Measurements from ENCODE around the gene ARHGEF28. TPM values are rescaled to one million over a fixed set of nuclear protein-coding genes. Genes with fewer than 3 reads are reported as not detected.
A peak's percentile ranks its signal among the peaks of the same experiment; 100 is the strongest.

ARHGEF28 gene, protein sequence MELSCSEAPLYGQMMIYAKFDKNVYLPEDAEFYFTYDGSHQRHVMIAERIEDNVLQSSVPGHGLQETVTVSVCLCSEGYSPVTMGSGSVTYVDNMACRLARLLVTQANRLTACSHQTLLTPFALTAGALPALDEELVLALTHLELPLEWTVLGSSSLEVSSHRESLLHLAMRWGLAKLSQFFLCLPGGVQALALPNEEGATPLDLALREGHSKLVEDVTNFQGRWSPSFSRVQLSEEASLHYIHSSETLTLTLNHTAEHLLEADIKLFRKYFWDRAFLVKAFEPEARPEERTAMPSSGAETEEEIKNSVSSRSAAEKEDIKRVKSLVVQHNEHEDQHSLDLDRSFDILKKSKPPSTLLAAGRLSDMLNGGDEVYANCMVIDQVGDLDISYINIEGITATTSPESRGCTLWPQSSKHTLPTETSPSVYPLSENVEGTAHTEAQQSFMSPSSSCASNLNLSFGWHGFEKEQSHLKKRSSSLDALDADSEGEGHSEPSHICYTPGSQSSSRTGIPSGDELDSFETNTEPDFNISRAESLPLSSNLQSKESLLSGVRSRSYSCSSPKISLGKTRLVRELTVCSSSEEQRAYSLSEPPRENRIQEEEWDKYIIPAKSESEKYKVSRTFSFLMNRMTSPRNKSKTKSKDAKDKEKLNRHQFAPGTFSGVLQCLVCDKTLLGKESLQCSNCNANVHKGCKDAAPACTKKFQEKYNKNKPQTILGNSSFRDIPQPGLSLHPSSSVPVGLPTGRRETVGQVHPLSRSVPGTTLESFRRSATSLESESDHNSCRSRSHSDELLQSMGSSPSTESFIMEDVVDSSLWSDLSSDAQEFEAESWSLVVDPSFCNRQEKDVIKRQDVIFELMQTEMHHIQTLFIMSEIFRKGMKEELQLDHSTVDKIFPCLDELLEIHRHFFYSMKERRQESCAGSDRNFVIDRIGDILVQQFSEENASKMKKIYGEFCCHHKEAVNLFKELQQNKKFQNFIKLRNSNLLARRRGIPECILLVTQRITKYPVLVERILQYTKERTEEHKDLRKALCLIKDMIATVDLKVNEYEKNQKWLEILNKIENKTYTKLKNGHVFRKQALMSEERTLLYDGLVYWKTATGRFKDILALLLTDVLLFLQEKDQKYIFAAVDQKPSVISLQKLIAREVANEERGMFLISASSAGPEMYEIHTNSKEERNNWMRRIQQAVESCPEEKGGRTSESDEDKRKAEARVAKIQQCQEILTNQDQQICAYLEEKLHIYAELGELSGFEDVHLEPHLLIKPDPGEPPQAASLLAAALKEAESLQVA (N-terminal part only)
- total RNA-seq (1 to 10 TPM; 1.1 to 3.4 (median 1.5) TPM), polyA plus RNA-seq (1 to 10 TPM in 1 of 2 donors, under 1 TPM in 1; 0.62 to 2.8 TPM)
- long read RNA-seq, donor 1, full-length matches to known transcripts = 1 of 2 reads
- long read RNA-seq, donor 1, partial matches to known transcripts = 0 of 2 reads
- long read RNA-seq, donor 1, other reads (novel, unspliced or antisense) = 1 of 2 reads
- long read RNA-seq, donor 2, partial matches to known transcripts = 0 of 1 reads
- long read RNA-seq, donor 2, other reads (novel, unspliced or antisense) = 1 of 1 reads
- long read RNA-seq, donor 3 = 0 reads

- TF ChIP-seq, protein P1, sequence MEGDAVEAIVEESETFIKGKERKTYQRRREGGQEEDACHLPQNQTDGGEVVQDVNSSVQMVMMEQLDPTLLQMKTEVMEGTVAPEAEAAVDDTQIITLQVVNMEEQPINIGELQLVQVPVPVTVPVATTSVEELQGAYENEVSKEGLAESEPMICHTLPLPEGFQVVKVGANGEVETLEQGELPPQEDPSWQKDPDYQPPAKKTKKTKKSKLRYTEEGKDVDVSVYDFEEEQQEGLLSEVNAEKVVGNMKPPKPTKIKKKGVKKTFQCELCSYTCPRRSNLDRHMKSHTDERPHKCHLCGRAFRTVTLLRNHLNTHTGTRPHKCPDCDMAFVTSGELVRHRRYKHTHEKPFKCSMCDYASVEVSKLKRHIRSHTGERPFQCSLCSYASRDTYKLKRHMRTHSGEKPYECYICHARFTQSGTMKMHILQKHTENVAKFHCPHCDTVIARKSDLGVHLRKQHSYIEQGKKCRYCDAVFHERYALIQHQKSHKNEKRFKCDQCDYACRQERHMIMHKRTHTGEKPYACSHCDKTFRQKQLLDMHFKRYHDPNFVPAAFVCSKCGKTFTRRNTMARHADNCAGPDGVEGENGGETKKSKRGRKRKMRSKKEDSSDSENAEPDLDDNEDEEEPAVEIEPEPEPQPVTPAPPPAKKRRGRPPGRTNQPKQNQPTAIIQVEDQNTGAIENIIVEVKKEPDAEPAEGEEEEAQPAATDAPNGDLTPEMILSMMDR (IDR thresholded peaks at IDR 0.05) = no peak
- peak within 1 kb of the TSS in 6 of 10 donors; percentile 38 to 77 (median 59) for H3K27ac ChIP-seq
- peaks cover 0 to 40% (median 8%) of the 10 kb centered on the region in 7 donors for H3K27me3 ChIP-seq
- peak; percentile 76 to 93 (median 87) for ATAC-seq
- H3K4me3 ChIP-seq = peak within 1 kb of the TSS; percentile 0 to 75 (median 68)
- no peaks in the 10 kb centered on the region for H3K9me3 ChIP-seq
- peak; percentile 36 to 50 for DNase-seq
- no peaks in the 10 kb centered on the region for H3K36me3 ChIP-seq
- 1% methylated on average over 76 to 92 of the region's 92 CpGs for WGBS, 2 donors
- intact Hi-C loops (cut with DNase I) = no loop called here
- H3K4me1 ChIP-seq = peaks cover 0 to 23% (median 14%) of the 10 kb centered on the region in 9 donors
Measured at GRCh38 chr5:73625944-73626811, at the start of gene ARHGEF28. ARHGEF28 (plus strand) TSS chr5:73626196; CDS start chr5:73684852, 58,656 bp downstream.

- no peaks in the 10 kb centered on the region for H3K27me3 ChIP-seq
- intact Hi-C loops (cut with DNase I) = no loop called here
- DNase-seq = no peak
- H3K4me1 ChIP-seq = no peaks in the 10 kb centered on the region
- H3K9me3 ChIP-seq = no peaks in the 10 kb centered on the region
- H3K36me3 ChIP-seq = peaks cover 0 to 59% (median 28%) of the 10 kb centered on the region in 9 donors
- no peak overlapping the region for H3K27ac ChIP-seq
- 77 to 84% methylated on average over 3 of the region's 3 CpGs for WGBS, 2 donors
- no peak overlapping the region for H3K4me3 ChIP-seq
- ATAC-seq = no peak
- TF ChIP-seq, protein P1 (IDR thresholded peaks at IDR 0.05) = no peak
Measured at GRCh38 chr5:73582285-73583145, 43.5 kb upstream of the ARHGEF28 start.

GRCh38 chr5:73587923-73588322 lies 38.1 kb upstream of the ARHGEF28 start:
- Histone ChIP-seq H3K27me3 (no peaks in the 10 kb centered on the region), H3K4me1 (no peaks in the 10 kb centered on the region), H3K4me3 (no peak overlapping the region), H3K9me3 (no peaks in the 10 kb centered on the region), H3K36me3 (peaks cover 0 to 5% (median 0%) of the 10 kb centered on the region in 9 donors), H3K27ac (no peak overlapping the region)
- WGBS, 2 donors = 63 to 74% methylated on average over 1 of the region's 1 CpG
- DNase-seq = no peak
- intact Hi-C loops (cut with DNase I) = loop anchor here in 1 of 10 donors (5.0 kb wide), 1 partner anchor 1064 kb away; no protein-coding TSS in a partner anchor
- ATAC-seq = no peak
- TF ChIP-seq, protein P1 (IDR thresholded peaks at IDR 0.05) = no peak
